Heart right ventricle (tissue), 16 donors: ENCODE measurements around the gene AHCTF1. TPM values are rescaled to one million over a fixed set of nuclear protein-coding genes. Genes with fewer than 3 reads are reported as not detected.

ENCODE experiments used
- ATAC-seq, 8 donors: fragments of 200-7000 bp; cut with Tn5 transposase; one replicate each; pipeline ENCODE4 v1.9.1; 2020; ENCODE audit warnings: mild to moderate bottlenecking in 8 of 8, moderate library complexity in 8 of 8, moderate number of reproducible peaks in 1 of 8
- DNase-seq, 2 donors: peaks; one replicate each; pipeline ENCODE4 v3.0.0-alpha.2; 2020
- H3K27ac ChIP-seq, 10 donors: fragments of 200-600 bp; sonication (generic) in 2 of 10; one replicate each; pipeline versions ENCODE4 v1.5.0 to v1.8.0; 2020 to 2022; ENCODE audit warnings: mild to moderate bottlenecking in 3 of 10
- H3K27me3 ChIP-seq, 7 donors: fragments of 200-600 bp; one replicate each; pipeline ENCODE4 v1.8.0; 2021 to 2022; ENCODE audit warnings: mild to moderate bottlenecking in 2 of 7
- H3K36me3 ChIP-seq, 9 donors: fragments of 200-600 bp; sonication (generic) in 1 of 9; one replicate each; pipeline versions ENCODE4 v1.5.0 to v1.8.0; 2020 to 2022; ENCODE audit warnings: mild to moderate bottlenecking in 2 of 9
- H3K4me1 ChIP-seq, 9 donors: fragments of 200-600 bp; sonication (generic) in 1 of 9; one replicate each; pipeline versions ENCODE4 v1.5.0 to v1.8.0; 2020 to 2022; ENCODE audit warnings: mild to moderate bottlenecking in 4 of 9
- H3K4me3 ChIP-seq, 10 donors: fragments of 200-600 bp; sonication (generic) in 2 of 10; one replicate each; pipeline versions ENCODE4 v1.5.0 to v1.8.0; 2020 to 2022; ENCODE audit warnings: mild to moderate bottlenecking in 7 of 10, moderate library complexity in 2 of 10
- H3K9me3 ChIP-seq, 11 donors: fragments of 200-600 bp in 10 of 11; sonication (generic) in 2 of 11; one replicate each; pipeline versions ENCODE4 v1.5.0 to v1.8.0; 2013 to 2022; ENCODE audit warnings: mild to moderate bottlenecking in 2 of 11, control low read depth in 1 of 11, moderate library complexity in 1 of 11
- CTCF ChIP-seq, 9 donors: fragments of 200-600 bp; sonication (generic) in 2 of 9; IDR thresholded peaks; one replicate each; pipeline versions ENCODE4 v1.5.0 to v1.8.0; 2021 to 2022; ENCODE audit warnings: antibody characterized with exemption in 9 of 9, mild to moderate bottlenecking in 5 of 9, moderate library complexity in 1 of 9
- WGBS, 2 donors: extraction: QIAGEN DNeasy Blood & Tissue Kit; methylation state at CpG; one replicate each; pipeline ENCODE4 v1.1.7; 2013; ENCODE audit warnings: inconsistent platforms in 1 of 2; 5-methylcytosine and 5-hydroxymethylcytosine counted together
- intact Hi-C, 10 donors: fragments of 100-400 bp; cut with DNase I; formaldehyde crosslinking; loops; one replicate each; pipeline versions ENCODE4 v1.11.1 to v1.14.2; 2022
- long read RNA-seq, 3 donors: library from polyadenylated mRNA; unstranded; transcript quantifications; one replicate each; pipeline ENCODE4 v2.0.0, GENCODE V29; 2020 to 2021
- polyA plus RNA-seq, 2 donors: library from polyadenylated mRNA; stranded (reverse); fragments of 200-250 nt; gene quantifications; one replicate each; pipeline ENCODE4 v1.2.3, GENCODE V29; 2013
- total RNA-seq, 10 donors: library from RNA; stranded (reverse); fragmentation: NEBNext Ultra II Directional in 3 of 10; extraction: Animal tissue kit (Norgen Biotek cat#: 25700) in 3 of 10; gene quantifications; one replicate each; pipeline versions ENCODE4 v1.2.1 to v1.2.4, GENCODE V29; 2021 to 2023
- donor health status: Arrhythmogenic right ventricular cardiomyopathy.
- donor health status: ischemic (EF 13 %, LVEDD 7.1; RV severe dilation, severe dysfunction).
- donor health status: healthy with polysubstance abuse.
- donor health status: DM: no; HTN: yes; CAD: no.
- donor health status: DM: no; HTN: no; CAD: no.
- donor health status: ischemic (EF 25% LVEDD 6.9; RV normal size, moderate dysfunction).
- donor health status: ischemic (EF 25% LVEDD 5.7; RV mildly dilated, moderate dysfunction).
- donor health status: healthy.
- donor health status: DM: yes; HTN: yes; CAD: no.
- donor health status: Ischemic cardiomyopathy.
- donor health status: ischemic (EF 35%, LVEDD 5.7; RV mildly dilated, moderate dysfunction).
- donor health status: nonischemic (EF 11% LVEDD 7.7; RV severe dilation, severe dysfunction).
- donor health status: DM: yes; HTN: yes; CAD: no.
- donor health status: PGD.
- donor health status: ischemic (EF 29% LVEDD 5.4; RV normal size, mild dysfunction).
- donor health status: nonischemic (EF 23%, LVEDD 6.1; RV moderate dilation, normal function).

Gene AHCTF1
- total RNA-seq (10 to 100 TPM; 16.8 to 29.2 (median 19.2) TPM), polyA plus RNA-seq (1 to 10 TPM; 5.7 to 9.4 TPM)
- long read RNA-seq, donor 1, full-length matches to known transcripts: 3 of 23 reads
- long read RNA-seq, donor 1, partial matches to known transcripts: 14 of 23 reads
- long read RNA-seq, donor 1, other reads (novel, unspliced or antisense): 6 of 23 reads
- long read RNA-seq, donor 2, full-length matches to known transcripts: 3 of 20 reads
- long read RNA-seq, donor 2, partial matches to known transcripts: 13 of 20 reads
- long read RNA-seq, donor 2, other reads (novel, unspliced or antisense): 4 of 20 reads
- long read RNA-seq, donor 3, full-length matches to known transcripts: 1 of 23 reads
- long read RNA-seq, donor 3, partial matches to known transcripts: 19 of 23 reads
- long read RNA-seq, donor 3, other reads (novel, unspliced or antisense): 3 of 23 reads

GRCh38 chr1:246931549-246932365 lies at the start of gene AHCTF1:
AHCTF1 (minus strand) TSS chr1:246931948; CDS start chr1:246918370, 13,578 bp downstream.
- H3K9me3 ChIP-seq: no peaks in the 10 kb centered on the region
- H3K36me3 ChIP-seq: peaks cover 0 to 21% (median 3%) of the 10 kb centered on the region in 9 donors
- 0 to 1% methylated on average over 72 to 90 of the region's 90 CpGs for WGBS, 2 donors
- H3K4me1 ChIP-seq: peaks cover 0 to 34% (median 23%) of the 10 kb centered on the region in 9 donors
- H3K4me3 ChIP-seq: peak within 1 kb of the TSS; percentile 58 to 98 (median 90)
- DNase-seq: peak; percentile 95 to 97
- peak within 1 kb of the TSS; percentile 82 to 98 (median 96) for H3K27ac ChIP-seq
- intact Hi-C loops: loop anchor here in 1 of 10 donors (1.0 kb wide), 1 partner anchor 16 kb away; no protein-coding TSS in a partner anchor
- peak in 1 of 9 donors; percentile 10 for TF ChIP-seq CTCF (IDR thresholded peaks at IDR 0.05)
- H3K27me3 ChIP-seq: no peaks in the 10 kb centered on the region
- peak; percentile 98 to 99 (median 99) for ATAC-seq

GRCh38 chr1:246978785-246979184 lies 47.0 kb upstream of the AHCTF1 start:
- Histone ChIP-seq H3K4me3 (no peak overlapping the region), H3K27me3 (no peaks in the 10 kb centered on the region), H3K4me1 (no peaks in the 10 kb centered on the region), H3K36me3 (no peaks in the 10 kb centered on the region), H3K27ac (no peak overlapping the region), H3K9me3 (peaks cover 0 to 78% (median 22%) of the 10 kb centered on the region in 11 donors)
- DNase-seq: no peak
- intact Hi-C loops: no loop called here
- 97 to 100% methylated on average over 6 of the region's 6 CpGs for WGBS, 2 donors
- ATAC-seq: no peak
- no peak for TF ChIP-seq CTCF (IDR thresholded peaks at IDR 0.05)

GRCh38 chr1:246978281-246978680 lies 46.5 kb upstream of the AHCTF1 start:
- Histone ChIP-seq H3K27ac (no peak overlapping the region), H3K4me1 (no peaks in the 10 kb centered on the region), H3K9me3 (peaks cover 0 to 73% (median 21%) of the 10 kb centered on the region in 11 donors), H3K4me3 (no peak overlapping the region), H3K27me3 (no peaks in the 10 kb centered on the region), H3K36me3 (no peaks in the 10 kb centered on the region)
- DNase-seq (no peak), ATAC-seq (no peak)
- intact Hi-C loops: no loop called here
- TF ChIP-seq CTCF (IDR thresholded peaks at IDR 0.05): no peak
- 97 to 100% methylated on average over 2 of the region's 2 CpGs for WGBS, 2 donors

- Histone ChIP-seq H3K4me3 (no peak overlapping the region), H3K36me3 (no peaks in the 10 kb centered on the region), H3K27me3 (no peaks in the 10 kb centered on the region), H3K9me3 (peaks cover 0 to 44% (median 0%) of the 10 kb centered on the region in 11 donors), H3K4me1 (no peaks in the 10 kb centered on the region), H3K27ac (no peak overlapping the region)
- WGBS, 2 donors: 95% methylated on average over 7 of the region's 7 CpGs
- TF ChIP-seq CTCF (IDR thresholded peaks at IDR 0.05): no peak
- intact Hi-C loops: loop anchor here in 6 of 10 donors (5.0 kb wide), 2 partner anchors 60 to 65 kb away; no protein-coding TSS in a partner anchor
- DNase-seq (no peak), ATAC-seq (peak in 1 of 8 donors; percentile 8)
Measured at GRCh38 chr1:246971969-246972368, 40.2 kb upstream of the AHCTF1 start.
